IPS-NIHi11 (cell line): ENCODE data around the gene PHF21B.
"Not testable (repeated sequence)": the region's sequence is repeated elsewhere in the genome, so short reads cannot be mapped to it uniquely, and the experiment has no call there.

ENCODE experiments used
- DNase-seq: peaks from one replicate; pipeline ENCODE4 v3.0.0; 2012; ENCODE audit warnings: mixed read lengths, low spot score

Gene PHF21B

DNA sequence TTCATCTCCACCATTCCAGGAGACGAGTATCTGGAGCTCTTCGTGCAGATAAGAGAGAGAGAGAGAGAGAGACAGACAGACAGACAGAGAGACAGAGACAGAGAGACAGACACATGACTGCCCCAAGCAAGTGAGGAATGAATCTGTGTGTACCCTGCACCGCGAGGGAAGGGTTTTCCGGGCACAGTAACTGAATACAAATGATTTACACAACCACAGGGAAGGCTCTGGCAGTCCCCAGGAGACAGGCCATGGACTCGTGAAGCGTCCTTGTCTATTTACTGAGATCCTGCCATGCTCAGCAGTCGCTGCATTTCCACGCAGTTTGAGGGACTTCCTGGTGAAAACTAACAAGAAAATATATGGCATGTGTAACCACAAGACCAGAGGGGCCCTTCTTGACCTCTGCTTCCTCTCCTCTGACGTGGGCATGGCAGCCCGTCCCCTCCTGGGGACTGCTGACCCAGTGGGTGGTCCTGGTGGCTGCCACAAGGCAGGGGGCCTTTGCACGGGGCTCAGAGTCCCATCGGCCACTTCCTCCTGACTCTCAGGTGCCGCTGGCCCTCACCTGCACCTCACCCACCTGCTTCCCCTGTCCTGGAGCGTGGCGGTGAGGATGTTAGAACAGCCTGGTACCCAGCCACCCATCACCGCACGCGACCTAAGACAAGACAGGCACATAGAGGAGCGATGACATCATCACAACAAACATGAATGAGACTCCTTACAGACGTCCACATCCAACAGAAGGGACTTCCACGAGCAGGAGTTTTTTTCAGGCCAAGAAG, 75.9 kb downstream of the PHF21B start:
- DNase-seq, result no peak

DNA sequence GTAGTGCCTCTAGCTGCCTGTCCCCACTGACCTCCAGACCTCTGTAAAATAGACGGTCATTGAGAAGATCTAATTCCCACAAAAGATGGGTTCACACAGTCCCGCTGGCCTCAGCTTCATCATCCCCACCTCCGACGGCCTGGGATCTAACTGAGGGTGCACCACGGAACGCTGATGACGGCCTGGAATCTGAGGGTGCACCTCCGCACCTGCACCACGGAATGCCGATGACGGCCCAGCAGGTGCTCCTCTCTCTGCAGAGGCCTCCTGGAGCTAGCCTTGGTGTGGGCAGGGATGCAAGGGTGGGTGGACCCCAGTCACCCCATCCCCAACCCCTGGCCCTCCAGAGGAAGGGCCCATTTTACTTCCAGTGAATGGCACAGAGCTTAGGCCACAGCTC, 77.3 kb downstream of the PHF21B start:
- DNase-seq, result no peak

DNA sequence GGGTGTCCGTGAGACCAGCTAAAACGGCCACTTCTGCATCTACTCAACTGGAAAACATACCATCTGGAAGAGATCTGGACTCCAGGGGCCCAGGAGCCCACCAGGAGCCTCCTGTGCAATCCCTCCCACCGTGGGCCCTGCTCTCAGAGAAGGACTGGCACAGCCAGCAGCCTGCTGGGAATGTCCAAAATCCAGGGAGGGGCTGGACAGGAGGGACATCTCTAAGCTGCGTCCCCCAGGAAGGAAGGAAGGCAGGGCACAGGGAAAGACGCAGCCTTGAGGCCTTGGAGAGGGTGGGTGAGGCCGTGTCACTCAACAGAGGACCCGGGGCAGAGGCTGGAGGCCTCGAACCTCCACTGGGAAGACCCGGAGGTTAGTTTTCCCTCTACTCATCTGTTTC, 78.0 kb downstream of the PHF21B start:
- no peak for DNase-seq

DNA sequence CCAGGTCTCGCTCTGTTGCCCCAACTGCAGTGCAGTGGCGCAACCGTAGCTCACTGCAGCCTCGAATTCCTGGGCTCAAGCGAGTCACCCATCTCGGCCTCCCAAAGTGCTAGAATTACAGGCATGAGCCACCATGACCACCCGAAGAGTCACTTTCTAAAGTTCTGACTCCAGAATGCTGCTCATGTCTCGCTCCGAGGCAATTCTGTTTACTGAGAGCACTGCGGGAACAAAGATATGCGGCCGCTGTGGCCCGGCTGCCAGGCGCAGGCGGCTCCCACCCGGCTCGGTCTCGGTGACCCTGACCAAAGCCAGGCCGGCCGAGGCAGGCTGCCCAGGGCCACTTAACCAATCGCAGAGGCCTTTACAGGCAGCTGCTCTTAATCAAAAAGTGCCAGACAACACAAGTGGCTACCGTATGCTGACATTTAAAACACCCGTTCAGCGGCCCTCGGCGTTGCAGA, 78.7 kb downstream of the PHF21B start:
- no peak for DNase-seq

DNA sequence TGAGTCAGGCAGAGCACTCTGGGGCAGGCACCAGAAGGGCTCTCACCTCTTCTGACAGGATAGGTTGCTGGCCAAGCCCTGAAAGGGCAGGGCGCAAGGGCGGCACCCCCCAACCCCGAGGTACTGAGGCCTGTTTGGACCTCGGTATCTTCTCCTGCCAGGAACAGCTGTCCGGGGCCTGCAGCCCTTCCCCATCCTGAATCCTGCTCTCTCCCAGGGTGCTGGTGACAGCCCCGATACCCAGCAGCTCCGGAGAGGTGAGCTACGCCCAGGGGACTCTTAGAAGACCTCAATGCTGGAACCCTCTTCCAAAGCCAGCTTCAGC, 79.1 kb downstream of the PHF21B start:
- DNase-seq, result no peak

DNA sequence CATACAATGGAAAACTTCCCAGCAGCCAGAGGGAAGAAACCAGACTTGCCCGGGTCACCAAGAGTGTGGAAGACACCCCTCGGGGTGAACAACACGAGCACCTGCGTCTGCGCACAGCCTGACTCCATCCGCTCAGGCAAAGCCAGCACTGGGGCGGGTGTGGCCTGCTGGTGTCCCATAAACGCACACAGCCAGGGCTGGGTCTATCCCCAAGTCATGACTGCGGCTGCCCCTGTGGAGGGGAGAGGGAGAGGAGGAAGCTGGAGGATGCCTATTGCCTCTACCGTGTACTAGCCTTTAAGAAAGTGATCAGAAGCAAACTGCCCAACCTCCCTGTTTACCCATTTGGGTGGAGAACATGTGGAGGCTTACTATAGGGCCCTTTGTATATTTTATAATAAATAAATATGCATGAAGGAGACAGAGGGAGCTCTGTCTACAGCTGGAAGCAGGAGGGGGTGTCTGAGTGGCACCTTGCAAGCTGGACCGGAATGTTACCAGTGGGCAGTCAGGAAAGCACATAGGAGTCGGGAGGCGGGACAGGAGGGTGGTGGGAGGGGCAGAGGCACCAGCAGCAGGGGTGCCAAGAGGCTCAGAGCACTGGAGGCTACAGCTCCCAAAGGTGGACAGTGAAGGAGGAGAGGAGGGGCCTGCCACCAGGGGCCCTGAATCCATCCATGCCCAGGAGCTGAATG, 79.6 kb downstream of the PHF21B start:
- no peak for DNase-seq

DNA sequence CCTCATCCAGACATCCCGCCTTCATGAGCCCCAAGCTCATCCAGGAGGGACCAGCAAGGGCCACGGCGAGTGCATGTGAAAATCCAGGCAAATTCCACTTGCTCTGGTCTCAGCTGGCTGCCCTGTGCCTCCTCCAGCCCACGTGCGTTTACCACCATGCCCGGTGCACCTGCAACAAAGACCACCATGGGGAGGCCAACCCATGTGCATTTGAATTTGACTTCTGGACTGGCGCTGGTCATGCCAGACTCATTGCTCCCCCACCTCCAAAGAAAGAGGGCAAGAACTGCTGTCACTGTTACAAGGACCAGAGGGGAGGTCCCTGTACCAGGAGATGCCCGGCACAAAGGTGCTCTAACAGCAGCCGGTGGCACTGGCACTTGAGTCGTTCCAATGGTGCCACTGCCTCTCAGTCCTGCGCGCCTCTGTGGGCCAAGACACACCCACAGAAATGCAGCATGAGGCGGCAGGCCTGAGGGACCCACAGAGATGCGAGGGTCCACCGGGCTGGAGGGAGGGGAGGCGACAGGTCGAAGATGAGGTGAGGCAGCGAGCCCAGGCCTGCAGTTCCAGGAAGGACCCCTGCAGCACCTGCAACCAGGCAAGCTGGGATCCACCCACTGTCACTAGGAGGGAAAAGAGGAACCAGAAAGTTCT, 80.3 kb downstream of the PHF21B start:
- DNase-seq, result no peak

DNA sequence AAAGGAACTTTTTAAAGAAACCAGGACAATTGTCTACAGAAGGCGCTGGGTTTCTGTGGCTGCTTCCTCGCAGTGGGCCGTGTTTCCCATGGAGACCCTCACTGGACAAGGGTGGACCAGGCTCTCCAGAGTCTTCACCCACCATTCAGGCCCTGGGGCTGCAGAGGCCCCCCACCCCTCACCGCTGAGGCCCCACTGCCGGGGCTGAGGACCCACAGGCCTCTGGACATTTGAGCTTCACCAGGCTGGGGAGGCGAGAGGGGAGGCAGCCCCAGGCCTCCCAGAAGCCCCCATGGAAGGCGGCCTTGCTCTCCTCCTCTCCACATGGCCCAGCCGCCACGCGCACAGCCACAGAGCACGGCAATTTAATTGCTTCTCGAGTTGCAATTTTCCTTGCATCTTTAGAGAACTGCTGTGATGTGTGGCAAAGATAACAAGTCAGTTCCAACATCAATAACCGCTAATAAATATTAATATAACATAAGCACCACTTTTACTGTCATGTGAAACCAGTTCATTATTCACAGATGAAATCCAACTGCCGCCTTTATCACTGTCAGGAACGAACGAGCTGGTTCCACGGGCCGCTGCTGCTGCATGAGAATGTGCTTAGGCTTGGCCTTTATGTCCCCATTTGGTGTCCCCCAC, 81.0 kb downstream of the PHF21B start:
- DNase-seq, result no peak

DNA sequence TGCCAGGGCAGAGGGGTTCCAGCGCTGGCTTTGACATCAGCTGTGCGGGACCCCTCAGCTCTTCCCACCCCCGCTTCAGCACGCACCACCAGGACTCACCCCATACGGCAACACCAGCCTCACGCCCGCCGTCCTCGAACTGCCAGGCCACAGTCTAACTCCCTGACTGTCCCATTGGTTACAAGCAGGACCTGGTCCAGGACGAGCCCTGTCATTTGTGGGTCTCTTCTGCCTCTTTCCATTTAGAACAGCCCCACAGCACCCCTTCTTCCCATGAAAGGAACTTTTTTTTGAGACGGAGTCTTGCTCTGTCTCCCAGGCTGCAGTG, 81.7 kb downstream of the PHF21B start:
- DNase-seq, result no peak

DNA sequence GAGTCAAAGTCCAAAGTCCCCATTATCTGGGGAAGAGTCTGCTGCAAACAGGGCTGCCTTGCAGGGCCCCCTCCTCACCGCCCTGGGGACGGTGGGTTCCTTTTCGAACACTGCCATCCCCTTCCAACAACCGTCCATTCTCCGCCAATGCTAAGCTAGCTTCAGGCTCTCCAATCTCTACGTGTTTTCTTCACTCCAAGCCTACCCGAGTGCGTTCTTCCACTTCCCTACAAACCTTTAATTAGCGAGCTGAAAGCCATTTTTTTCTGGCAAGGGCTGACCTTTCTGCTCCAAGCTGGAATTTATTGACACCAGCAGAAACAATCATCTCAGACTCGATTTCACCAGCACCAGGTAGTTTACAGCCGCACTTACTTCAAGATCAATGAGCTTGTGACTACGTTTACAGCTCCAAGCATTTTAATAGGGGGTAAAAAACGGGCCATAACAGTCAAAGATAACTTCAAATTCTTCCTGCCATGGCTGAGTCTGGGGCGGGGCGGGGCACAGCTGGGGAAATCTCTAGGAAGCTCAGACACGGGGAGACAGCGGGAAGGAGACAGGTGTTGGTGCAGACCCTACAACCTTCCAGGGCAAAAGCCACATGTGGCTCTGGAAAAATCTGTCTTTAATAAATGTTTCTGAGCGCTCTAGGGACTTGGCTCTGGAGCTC, 82.2 kb downstream of the PHF21B start:
- no peak for DNase-seq

DNA sequence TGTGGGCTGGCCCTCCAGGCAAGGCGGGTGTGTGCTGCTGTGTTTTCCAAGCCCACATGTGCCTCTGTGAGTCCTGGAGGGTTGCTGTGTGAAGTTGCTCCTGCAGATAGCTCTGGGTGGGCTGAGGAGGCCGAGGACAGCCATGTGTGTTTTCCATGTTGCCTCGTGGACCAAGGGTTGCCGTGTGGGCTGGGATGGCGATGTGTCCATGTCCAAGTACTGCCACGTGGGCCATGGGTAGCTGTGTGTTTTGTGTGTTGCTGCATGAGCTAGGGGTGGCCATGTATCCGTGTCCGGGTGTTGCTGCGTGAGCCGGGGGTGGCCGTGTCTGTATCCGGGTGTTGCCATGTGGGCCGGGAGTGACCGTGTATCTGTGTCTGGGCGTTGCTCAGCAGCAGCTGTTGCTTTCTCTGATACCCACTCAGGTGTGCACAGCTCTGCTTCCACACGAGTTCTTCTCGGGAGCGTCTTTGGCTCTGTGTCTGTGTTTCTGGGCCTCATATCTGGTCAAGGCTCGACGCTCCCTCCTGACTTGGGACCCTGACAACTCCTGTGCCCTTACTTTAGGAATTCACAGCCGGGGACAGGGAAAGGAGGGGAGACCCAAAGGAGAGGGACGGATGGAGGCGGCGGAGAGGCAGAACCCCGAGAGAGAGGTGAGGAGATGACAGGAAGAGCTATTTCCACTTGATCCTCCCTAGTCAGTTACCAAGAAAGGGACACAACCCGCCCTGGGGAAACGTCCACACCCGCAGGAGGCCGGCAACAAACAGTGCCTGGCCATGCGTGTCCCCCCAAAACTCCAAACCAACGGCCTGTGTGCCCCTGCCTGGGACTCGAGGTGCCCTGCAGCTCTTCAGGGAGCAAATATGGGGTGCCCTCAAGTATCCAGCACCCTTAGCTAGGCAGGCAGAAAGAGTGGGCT, 83.1 kb downstream of the PHF21B start:
- no peak for DNase-seq

DNA sequence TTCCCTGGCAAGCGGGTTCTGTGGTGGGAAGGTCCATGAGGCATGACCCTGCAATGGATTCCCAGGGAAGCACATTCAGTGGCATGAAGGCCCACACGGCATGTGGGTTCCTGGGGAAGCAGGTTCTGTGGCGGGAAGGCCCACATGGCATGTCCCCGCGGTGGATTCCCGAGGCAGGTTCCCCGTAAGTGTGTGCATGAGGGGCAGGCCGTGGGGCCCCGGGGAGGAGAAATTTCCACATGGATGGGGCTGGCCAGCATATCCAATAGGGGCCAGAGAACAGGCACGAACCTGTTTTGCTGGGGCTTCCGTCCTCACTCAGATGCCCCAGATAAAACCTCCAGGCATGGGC, 83.7 kb downstream of the PHF21B start:
- DNase-seq, result no peak

DNA sequence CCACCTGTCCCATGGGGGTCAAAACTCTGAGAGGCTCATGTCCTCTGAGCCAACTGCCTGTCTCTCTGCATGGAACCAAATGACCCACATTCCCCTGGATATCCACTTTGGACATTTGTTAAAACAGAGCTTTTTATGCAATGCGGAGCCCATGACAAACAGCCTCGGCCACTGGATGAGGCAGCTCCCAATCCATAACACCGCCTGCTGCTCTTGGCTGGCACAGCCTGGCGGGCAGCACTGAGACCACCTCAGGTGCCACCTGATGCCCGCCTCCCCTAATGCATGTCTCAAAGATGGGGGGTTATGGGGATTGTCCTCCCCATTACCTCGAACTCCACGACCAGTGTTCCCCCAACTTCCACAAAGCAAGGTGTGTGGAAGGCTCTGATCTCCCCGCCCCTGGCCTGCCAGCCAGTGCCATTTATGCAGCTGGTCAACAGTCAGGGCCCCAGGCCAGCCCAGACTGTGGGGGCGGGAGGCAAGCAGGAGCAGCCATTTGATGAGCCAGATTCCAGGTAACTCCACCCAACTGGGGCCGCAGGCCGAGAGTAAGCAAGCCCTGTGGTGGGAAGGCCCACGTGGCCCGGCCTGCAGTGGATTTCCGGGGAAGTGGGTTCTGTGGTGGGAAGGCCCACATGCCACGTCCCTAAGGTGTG, 84.2 kb downstream of the PHF21B start:
- no peak for DNase-seq

DNA sequence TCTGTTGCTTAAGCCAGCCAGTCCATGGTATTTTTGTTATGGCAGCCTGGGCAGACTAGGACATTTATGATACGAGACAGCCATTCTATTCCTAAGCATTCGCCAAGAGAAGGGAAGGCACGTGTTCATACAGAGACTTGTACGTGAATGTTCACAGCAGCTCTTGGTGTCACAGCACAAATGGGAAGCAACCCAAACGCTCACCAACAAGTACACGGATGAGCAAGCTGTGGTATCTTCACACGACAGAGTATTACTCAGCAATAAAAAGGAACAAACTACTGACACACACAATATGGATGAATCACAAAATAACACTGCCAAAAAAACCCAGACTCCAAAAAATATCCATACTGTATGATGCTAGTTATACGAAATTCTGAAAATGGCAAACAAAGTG, 85.1 kb downstream of the PHF21B start:
- DNase-seq, result no peak

DNA sequence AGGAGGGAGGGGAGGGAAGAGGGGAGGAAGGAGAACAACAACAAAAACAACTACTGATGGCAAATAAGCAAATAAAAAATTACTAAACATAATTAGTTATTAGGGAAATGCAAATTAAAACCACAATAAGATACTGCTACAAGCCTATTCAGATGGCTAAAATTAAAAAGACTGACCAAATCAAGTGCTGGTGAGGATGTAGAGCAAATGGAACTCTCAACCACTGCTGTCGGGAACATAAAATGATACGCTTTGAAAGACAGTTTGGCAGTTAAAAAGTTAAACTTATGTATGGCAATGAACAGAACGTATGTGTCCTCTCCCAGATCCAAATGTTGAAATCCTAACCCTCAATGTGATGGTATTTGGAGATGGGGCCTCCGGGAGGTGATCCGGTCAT, 85.7 kb downstream of the PHF21B start:
- DNase-seq, result no peak

DNA sequence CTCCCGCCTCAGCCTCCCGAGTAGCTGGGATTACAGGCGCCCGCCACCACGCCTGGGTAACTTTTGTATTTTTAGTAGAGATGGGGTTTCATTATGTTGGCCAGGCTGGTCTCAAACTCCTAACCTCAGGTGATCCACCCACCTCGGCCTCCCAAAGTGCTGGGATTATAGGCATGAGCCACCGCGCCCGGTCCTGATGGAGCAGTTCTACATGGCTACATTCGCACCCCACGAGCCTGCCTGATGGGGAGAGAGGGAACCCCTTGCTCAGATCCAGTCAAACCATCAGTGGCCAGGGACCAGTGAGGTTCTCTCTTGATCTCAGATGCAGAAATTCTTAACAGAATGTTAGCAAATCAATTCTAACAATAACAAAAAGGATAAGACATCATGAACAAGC, 88.0 kb downstream of the PHF21B start:
- not testable (repeated sequence) for DNase-seq

DNA sequence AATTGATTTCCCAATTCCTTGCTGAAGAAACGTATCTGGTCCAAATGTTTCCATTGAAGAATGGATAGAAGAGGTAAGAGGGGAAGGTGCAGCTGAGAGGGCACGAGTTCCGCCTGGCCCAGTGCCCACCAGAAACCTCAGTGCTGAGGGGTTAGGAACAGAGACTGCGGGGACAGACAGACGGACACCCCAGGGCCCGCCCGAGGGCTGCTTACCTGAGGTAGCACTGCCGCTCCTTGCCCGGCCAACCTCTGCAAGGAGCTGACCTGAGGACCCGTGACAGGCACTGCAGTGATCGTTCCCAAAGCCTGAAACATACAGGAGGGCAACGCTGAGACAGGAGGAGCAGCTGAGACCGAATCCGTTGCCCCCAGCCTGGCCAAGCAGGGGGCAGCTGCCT, 89.6 kb downstream of the PHF21B start:
- no peak for DNase-seq

DNA sequence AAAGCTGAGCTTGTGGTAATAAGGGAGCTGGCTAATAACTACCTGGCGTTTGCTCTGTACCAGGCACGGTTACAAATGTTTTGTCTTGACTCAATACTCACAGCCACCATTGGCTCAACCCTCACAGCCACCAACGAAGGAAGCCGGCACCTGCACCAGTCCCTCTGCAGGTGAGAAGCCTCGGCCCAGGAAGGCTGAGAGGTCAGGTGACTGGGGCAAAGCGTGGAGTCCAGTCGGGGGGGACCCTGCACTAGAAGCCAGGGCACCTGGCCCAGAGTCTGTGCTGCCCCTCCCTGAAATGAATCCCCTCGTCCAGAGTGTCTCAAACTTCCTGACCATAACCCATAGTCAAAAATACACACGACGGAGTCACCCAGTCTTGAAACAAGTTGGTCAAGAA, 90.1 kb downstream of the PHF21B start:
- no peak for DNase-seq

DNA sequence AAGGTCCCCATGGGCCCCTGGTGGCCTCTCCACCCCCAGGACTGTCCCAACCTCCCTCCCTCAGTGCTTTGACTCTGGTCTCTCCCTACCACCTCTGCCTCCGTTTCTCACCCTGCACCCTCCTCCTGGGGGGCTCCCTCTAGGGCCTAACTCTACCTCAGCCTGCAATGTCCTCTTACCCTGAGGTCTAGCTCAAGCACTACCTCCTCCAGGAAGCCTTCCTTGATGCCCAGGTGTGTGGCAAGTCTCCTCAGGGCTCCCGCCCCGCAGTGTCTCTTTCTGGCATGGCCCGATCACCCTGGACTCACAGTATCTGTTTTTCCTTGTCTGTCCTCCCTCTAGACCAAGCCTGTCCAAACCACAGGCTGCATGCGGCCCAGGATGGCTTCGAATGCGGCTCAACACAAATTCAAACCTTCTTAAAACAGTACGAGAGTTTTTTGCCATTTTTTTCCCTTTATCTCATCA, 90.8 kb downstream of the PHF21B start:
- no peak for DNase-seq

DNA sequence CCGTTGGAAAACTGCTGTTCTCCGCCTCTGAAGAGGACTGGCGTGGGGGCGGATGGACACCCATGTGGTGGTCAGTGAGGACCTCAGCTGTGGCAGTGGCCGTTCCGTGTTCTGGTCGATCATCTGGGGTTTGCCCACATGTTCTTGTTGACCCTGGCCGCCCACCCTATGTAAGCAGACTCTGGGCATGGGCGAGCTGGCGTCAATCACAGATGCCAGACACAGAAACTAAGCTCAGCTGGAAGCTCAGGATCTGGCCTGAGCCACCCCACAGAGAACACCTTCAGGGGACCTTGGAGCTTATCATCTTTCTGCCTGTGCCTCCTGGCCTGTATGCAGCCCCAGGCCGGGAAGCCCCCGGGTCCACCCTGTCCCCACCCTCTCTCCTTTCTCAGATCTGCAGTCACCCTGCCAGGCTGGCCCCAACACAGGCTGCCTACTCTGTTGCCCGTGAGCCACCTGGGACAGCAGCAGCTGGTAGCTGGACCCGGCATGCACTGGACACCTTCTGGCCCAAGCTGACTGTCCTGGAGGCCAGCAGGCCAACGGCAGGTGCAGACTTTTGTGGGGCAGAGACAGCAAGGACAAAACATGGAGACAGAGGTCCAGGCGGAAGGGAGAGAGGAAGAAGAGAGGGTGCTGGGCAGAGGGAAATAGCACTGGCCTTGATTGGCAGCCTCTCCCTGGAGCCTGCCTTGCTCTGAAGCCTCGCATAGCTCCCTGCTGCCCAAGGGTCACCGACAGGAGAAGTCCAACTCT, 91.5 kb downstream of the PHF21B start:
- DNase-seq, result no peak
